HEK293 (cell line): ENCODE results near the gene EVI5L.

Source experiments
- CTCF ChIA-PET: fragments of 350-600 bp; formaldehyde crosslinking; extraction: SDS; loops from one replicate; lab custom pipeline; 2021; ENCODE audit warnings: antibody characterized with exemption; lab: Yijun Ruan, JAX
- POLR2A ChIA-PET: fragments of 300-600 bp; formaldehyde crosslinking; extraction: SDS; loops from one replicate; lab custom pipeline; 2020; ENCODE audit warnings: antibody characterized with exemption, inconsistent platforms; lab: Yijun Ruan, JAX
- H3K27ac ChIP-seq: fragments of 200-500 bp; sonication (Bioruptor generic); 2 replicates; pipeline ENCODE4 v1.5.1; 2014; ENCODE audit warnings: low read depth, low read length, control low read depth, inconsistent platforms; ENCODE audit errors: extremely low read depth
- H3K36me3 ChIP-seq, 2 experiments: fragments of 200-500 bp in 1 of 2; sonication (Bioruptor generic) in 1 of 2; 1 replicate in 1 of 2; 2 replicates in 1 of 2; pipeline ENCODE4 v1.5.1; 2014 to 2017; ENCODE audit warnings: inconsistent platforms in 2 of 2, low read length in 2 of 2; ENCODE audit not compliant: control insufficient read depth in 2 of 2, insufficient read depth in 1 of 2
- H3K4me1 ChIP-seq: fragments of 200-500 bp; sonication (Bioruptor generic); 2 replicates; pipeline ENCODE4 v1.5.1; 2014; ENCODE audit warnings: mild to moderate bottlenecking, low read length, inconsistent platforms; ENCODE audit not compliant: control insufficient read depth, insufficient read depth
- H3K4me3 ChIP-seq: 2 replicates; pipeline ENCODE4 v1.5.1; 2011; ENCODE audit warnings: low read depth, mild to moderate bottlenecking, control low read depth, low read length, moderate library complexity
- H3K9me3 ChIP-seq: fragments of 200-500 bp; sonication (Bioruptor generic); 2 replicates; pipeline ENCODE4 v1.5.1; 2014; ENCODE audit warnings: low read depth, low read length, inconsistent platforms; ENCODE audit not compliant: control insufficient read depth, insufficient read depth
- GFI1B ChIP-seq: fragments of 450-650 bp; formaldehyde crosslinking; IDR thresholded peaks from 2 replicates; pipeline ENCODE4 v1.5.1; 2016; ENCODE audit warnings: missing biosample characterization, missing genetic modification characterization
- GLIS1 ChIP-seq: fragments of 450-650 bp; formaldehyde crosslinking; IDR thresholded peaks from 2 replicates; pipeline ENCODE4 v1.5.1; 2016; ENCODE audit warnings: missing biosample characterization, missing genetic modification characterization
- KLF10 ChIP-seq: fragments of 450-650 bp; IDR thresholded peaks from 2 replicates; pipeline ENCODE4 v1.5.1; 2018; ENCODE audit warnings: missing biosample characterization, mild to moderate bottlenecking, missing genetic modification characterization
- KLF17 ChIP-seq: fragments of 450-650 bp; formaldehyde crosslinking; IDR thresholded peaks from 2 replicates; pipeline ENCODE4 v1.5.1; 2016; ENCODE audit warnings: missing biosample characterization, missing genetic modification characterization
- OVOL3 ChIP-seq: fragments of 450-650 bp; formaldehyde crosslinking; IDR thresholded peaks from 2 replicates; pipeline ENCODE4 v1.5.1; 2016; ENCODE audit warnings: missing biosample characterization, missing genetic modification characterization
- PRDM1 ChIP-seq: fragments of 450-650 bp; formaldehyde crosslinking; IDR thresholded peaks from 2 replicates; pipeline ENCODE4; 2016; ENCODE audit warnings: missing biosample characterization, missing genetic modification characterization
- SP2 ChIP-seq: fragments of 450-650 bp; formaldehyde crosslinking; IDR thresholded peaks from 2 replicates; pipeline ENCODE4 v1.5.1; 2016; ENCODE audit warnings: missing biosample characterization, missing genetic modification characterization
- WT1 ChIP-seq: fragments of 450-650 bp; formaldehyde crosslinking; IDR thresholded peaks from 2 replicates; pipeline ENCODE4 v1.5.1; 2016; ENCODE audit warnings: missing biosample characterization, missing genetic modification characterization
- ZBTB1 ChIP-seq: fragments of 450-650 bp; formaldehyde crosslinking; IDR thresholded peaks from 2 replicates; pipeline ENCODE4 v1.5.1; 2016; ENCODE audit warnings: missing biosample characterization, missing genetic modification characterization
- ZNF132 ChIP-seq: fragments of 450-650 bp; formaldehyde crosslinking; IDR thresholded peaks from 2 replicates; pipeline ENCODE4 v1.5.1; 2017; ENCODE audit warnings: missing biosample characterization, missing genetic modification characterization, borderline replicate concordance
- ZNF266 ChIP-seq: fragments of 450-650 bp; formaldehyde crosslinking; IDR thresholded peaks from 2 replicates; pipeline ENCODE4 v1.5.1; 2016; ENCODE audit warnings: missing biosample characterization, missing genetic modification characterization, low read depth
- ZNF274 ChIP-seq, 2 experiments: fragments of 200-500 bp in 1 of 2; fragments of 450-650 bp in 1 of 2; sonication (Bioruptor generic) in 1 of 2; formaldehyde crosslinking in 1 of 2; IDR thresholded peaks; 2 replicates each; pipeline versions ENCODE4 v1.5.1 to v1.6.1; 2014 to 2016; ENCODE audit warnings: borderline replicate concordance in 1 of 2, inconsistent platforms in 1 of 2, low read length in 1 of 2, missing biosample characterization in 1 of 2, missing genetic modification characterization in 1 of 2
- ZNF302 ChIP-seq: fragments of 450-650 bp; formaldehyde crosslinking; IDR thresholded peaks from 2 replicates; pipeline ENCODE4 v1.5.1; 2016; ENCODE audit warnings: missing biosample characterization, missing genetic modification characterization, low read depth
- ZNF404 ChIP-seq: fragments of 450-650 bp; formaldehyde crosslinking; IDR thresholded peaks from 2 replicates; pipeline ENCODE4 v1.5.1; 2017; ENCODE audit warnings: missing biosample characterization, missing genetic modification characterization
- ZNF521 ChIP-seq: fragments of 450-650 bp; formaldehyde crosslinking; IDR thresholded peaks from 2 replicates; pipeline ENCODE4 v1.5.1; 2017; ENCODE audit warnings: missing biosample characterization, mild to moderate bottlenecking, missing genetic modification characterization
- ZNF558 ChIP-seq: fragments of 450-650 bp; formaldehyde crosslinking; IDR thresholded peaks from 2 replicates; pipeline ENCODE4 v1.5.1; 2016; ENCODE audit warnings: missing biosample characterization, missing genetic modification characterization
- ZNF571 ChIP-seq: fragments of 450-650 bp; formaldehyde crosslinking; IDR thresholded peaks from 2 replicates; pipeline ENCODE4 v1.5.0; 2017; ENCODE audit warnings: missing biosample characterization, missing genetic modification characterization
- ZNF610 ChIP-seq: fragments of 450-650 bp; formaldehyde crosslinking; IDR thresholded peaks from 2 replicates; pipeline ENCODE4 v1.5.1; 2016; ENCODE audit warnings: missing biosample characterization, missing genetic modification characterization, borderline replicate concordance
- ZNF654 ChIP-seq: fragments of 450-650 bp; formaldehyde crosslinking; IDR thresholded peaks from 2 replicates; pipeline ENCODE4 v1.5.1; 2016; ENCODE audit warnings: low read depth, missing biosample characterization, missing genetic modification characterization
- ZNF670 ChIP-seq: fragments of 450-650 bp; formaldehyde crosslinking; IDR thresholded peaks from 2 replicates; pipeline ENCODE4 v1.5.1; 2016; ENCODE audit warnings: missing biosample characterization, missing genetic modification characterization, low read depth
- ZNF692 ChIP-seq: fragments of 450-650 bp; formaldehyde crosslinking; IDR thresholded peaks from 2 replicates; pipeline ENCODE4 v1.5.1; 2016; ENCODE audit warnings: missing biosample characterization, missing genetic modification characterization
- ZNF837 ChIP-seq: fragments of 450-650 bp; formaldehyde crosslinking; IDR thresholded peaks from 2 replicates; pipeline ENCODE4 v1.5.1; 2016; ENCODE audit warnings: missing biosample characterization, missing genetic modification characterization
- TF ChIP-seq, protein P1 (sequence below): fragments of 450-650 bp; formaldehyde crosslinking; IDR thresholded peaks from 2 replicates; pipeline ENCODE4 v1.5.1; 2016; ENCODE audit warnings: missing biosample characterization, missing genetic modification characterization, low read depth
- TF ChIP-seq, protein P2 (sequence below): fragments of 450-650 bp; formaldehyde crosslinking; IDR thresholded peaks from 2 replicates; pipeline ENCODE4 v1.5.1; 2016; ENCODE audit warnings: missing biosample characterization, missing genetic modification characterization, borderline replicate concordance

EVI5L gene

GRCh38 chr19:7874076-7874896, 44.3 kb downstream of the EVI5L start, which contains the start of gene PRR36:
Gene PRR36, minus strand, starts transcription at chr19:7874390. Its CDS starts 701 bp downstream, at chr19:7873689.
- ChIA-PET POLR2A (interaction anchor here (0.6 to 1.2 kb wide), 4 partner anchors 14 to 713 kb away, joined by 3 to 4 read pairs (median 4); partner anchors contain the start of genes LRRC8E, MAP2K7 and TIMM44), CTCF (interaction anchor here (0.7 to 1.0 kb wide), 3 partner anchors 25 to 77 kb away, joined by 3 read pairs; no protein-coding TSS in a partner anchor)
- Histone ChIP-seq H3K9me3 (no peaks in the 10 kb centered on the region), H3K4me3 (peak within 1 kb of the TSS; percentile 65), H3K36me3 (no peaks in the 10 kb centered on the region), H3K4me1 (peaks cover 6% of the 10 kb centered on the region), H3K27ac (peak within 1 kb of the TSS; percentile 24; the same call in 1 of the 2 replicates)
- TF ChIP-seq ZNF132 (tag by site-specific recombination) (no peak), OVOL3 (no peak), ZNF302 (tag by site-specific recombination) (no peak), ZNF571 (no peak), ZNF404 (tag by site-specific recombination) (no peak), KLF17 (tag by site-specific recombination) (peak; percentile 64; the same call in 1 of the 2 replicates), PRDM1 (no peak), SP2 (tag by site-specific recombination) (peak; percentile 87), GFI1B (no peak), ZNF610 (tag by site-specific recombination) (no peak), WT1 (no peak), ZBTB1 (tag by site-specific recombination) (no peak), ZNF521 (no peak), GLIS1 (tag by site-specific recombination) (peak; percentile 35), ZNF837 (no peak), ZNF692 (0 out of 2 replicates have a peak, but pooled peaks have one; percentile 13), ZNF558 (tag by site-specific recombination) (no peak), ZNF274 (IDR thresholded peaks at IDR 0.05; ENCODE audit: low read length) (no peak), ZNF274 (tag by site-specific recombination; IDR thresholded peaks at IDR 0.05; ENCODE audit: borderline replicate concordance) (no peak), ZNF654 (no peak), ZNF670 (tag by site-specific recombination) (no peak), KLF10 (tag by site-specific recombination) (peak; percentile 48; the same call in 1 of the 2 replicates), ZNF266 (tag by site-specific recombination) (no peak)
- TF ChIP-seq, protein P1, sequence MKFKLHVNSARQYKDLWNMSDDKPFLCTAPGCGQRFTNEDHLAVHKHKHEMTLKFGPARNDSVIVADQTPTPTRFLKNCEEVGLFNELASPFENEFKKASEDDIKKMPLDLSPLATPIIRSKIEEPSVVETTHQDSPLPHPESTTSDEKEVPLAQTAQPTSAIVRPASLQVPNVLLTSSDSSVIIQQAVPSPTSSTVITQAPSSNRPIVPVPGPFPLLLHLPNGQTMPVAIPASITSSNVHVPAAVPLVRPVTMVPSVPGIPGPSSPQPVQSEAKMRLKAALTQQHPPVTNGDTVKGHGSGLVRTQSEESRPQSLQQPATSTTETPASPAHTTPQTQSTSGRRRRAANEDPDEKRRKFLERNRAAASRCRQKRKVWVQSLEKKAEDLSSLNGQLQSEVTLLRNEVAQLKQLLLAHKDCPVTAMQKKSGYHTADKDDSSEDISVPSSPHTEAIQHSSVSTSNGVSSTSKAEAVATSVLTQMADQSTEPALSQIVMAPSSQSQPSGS, result no peak
- TF ChIP-seq, protein P2, sequence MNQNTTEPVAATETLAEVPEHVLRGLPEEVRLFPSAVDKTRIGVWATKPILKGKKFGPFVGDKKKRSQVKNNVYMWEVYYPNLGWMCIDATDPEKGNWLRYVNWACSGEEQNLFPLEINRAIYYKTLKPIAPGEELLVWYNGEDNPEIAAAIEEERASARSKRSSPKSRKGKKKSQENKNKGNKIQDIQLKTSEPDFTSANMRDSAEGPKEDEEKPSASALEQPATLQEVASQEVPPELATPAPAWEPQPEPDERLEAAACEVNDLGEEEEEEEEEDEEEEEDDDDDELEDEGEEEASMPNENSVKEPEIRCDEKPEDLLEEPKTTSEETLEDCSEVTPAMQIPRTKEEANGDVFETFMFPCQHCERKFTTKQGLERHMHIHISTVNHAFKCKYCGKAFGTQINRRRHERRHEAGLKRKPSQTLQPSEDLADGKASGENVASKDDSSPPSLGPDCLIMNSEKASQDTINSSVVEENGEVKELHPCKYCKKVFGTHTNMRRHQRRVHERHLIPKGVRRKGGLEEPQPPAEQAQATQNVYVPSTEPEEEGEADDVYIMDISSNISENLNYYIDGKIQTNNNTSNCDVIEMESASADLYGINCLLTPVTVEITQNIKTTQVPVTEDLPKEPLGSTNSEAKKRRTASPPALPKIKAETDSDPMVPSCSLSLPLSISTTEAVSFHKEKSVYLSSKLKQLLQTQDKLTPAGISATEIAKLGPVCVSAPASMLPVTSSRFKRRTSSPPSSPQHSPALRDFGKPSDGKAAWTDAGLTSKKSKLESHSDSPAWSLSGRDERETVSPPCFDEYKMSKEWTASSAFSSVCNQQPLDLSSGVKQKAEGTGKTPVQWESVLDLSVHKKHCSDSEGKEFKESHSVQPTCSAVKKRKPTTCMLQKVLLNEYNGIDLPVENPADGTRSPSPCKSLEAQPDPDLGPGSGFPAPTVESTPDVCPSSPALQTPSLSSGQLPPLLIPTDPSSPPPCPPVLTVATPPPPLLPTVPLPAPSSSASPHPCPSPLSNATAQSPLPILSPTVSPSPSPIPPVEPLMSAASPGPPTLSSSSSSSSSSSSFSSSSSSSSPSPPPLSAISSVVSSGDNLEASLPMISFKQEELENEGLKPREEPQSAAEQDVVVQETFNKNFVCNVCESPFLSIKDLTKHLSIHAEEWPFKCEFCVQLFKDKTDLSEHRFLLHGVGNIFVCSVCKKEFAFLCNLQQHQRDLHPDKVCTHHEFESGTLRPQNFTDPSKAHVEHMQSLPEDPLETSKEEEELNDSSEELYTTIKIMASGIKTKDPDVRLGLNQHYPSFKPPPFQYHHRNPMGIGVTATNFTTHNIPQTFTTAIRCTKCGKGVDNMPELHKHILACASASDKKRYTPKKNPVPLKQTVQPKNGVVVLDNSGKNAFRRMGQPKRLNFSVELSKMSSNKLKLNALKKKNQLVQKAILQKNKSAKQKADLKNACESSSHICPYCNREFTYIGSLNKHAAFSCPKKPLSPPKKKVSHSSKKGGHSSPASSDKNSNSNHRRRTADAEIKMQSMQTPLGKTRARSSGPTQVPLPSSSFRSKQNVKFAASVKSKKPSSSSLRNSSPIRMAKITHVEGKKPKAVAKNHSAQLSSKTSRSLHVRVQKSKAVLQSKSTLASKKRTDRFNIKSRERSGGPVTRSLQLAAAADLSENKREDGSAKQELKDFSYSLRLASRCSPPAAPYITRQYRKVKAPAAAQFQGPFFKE (tag by site-specific recombination), result no peak
